ENCODE data around the gene THAP12.

- TF ChIP-seq CTCF (IDR thresholded peaks at IDR 0.05) (no peak), MLX (CRISPR knock-in tag; IDR thresholded peaks at IDR 0.05) (no peak), ZNF138 (CRISPR knock-in tag; conservative IDR thresholded peaks at IDR 0.05) (no peak), E2F5 (CRISPR knock-in tag; IDR thresholded peaks at IDR 0.05) (no peak), RELA (CRISPR knock-in tag; IDR thresholded peaks at IDR 0.05; ENCODE audit: borderline replicate concordance) (no peak), ETV6 (CRISPR knock-in tag; IDR thresholded peaks at IDR 0.05) (no peak), NR3C1 (CRISPR knock-in tag; conservative IDR thresholded peaks at IDR 0.05; ENCODE audit: low read depth) (no peak), ATF1 (CRISPR knock-in tag; IDR thresholded peaks at IDR 0.05) (no peak), TEAD4 (CRISPR knock-in tag; IDR thresholded peaks at IDR 0.05) (no peak), HMGXB4 (CRISPR knock-in tag; IDR thresholded peaks at IDR 0.05) (no peak), ATF3 (CRISPR knock-in tag; conservative IDR thresholded peaks at IDR 0.05) (no peak), CREB1 (CRISPR knock-in tag; IDR thresholded peaks at IDR 0.05) (no peak)
Measured at GRCh38 chr11:76325185-76325584, 55.7 kb downstream of the THAP12 start.
